CD4-positive, alpha-beta T cell (primary cell): ENCODE results near the gene VSTM2L. TPM values are rescaled to one million over a fixed set of nuclear protein-coding genes. Genes with fewer than 3 reads are reported as not detected.

Experiments
- ATAC-seq: fragments of 200-7000 bp; cut with Tn5 transposase; one replicate; pipeline ENCODE4 v1.10.0; 2022; ENCODE audit warnings: mild to moderate bottlenecking; ENCODE audit not compliant: poor library complexity
- CTCF ChIA-PET: fragments of 350-600 bp; sonication (Branson Sonifier 250); formaldehyde crosslinking; loops from one replicate; lab custom pipeline; 2021; ENCODE audit warnings: antibody characterized with exemption, inconsistent platforms; lab: Charles Lee
- POLR2A ChIA-PET: fragments of 350-600 bp; sonication (Branson Sonifier 250); formaldehyde crosslinking; loops from one replicate; lab custom pipeline; 2021; ENCODE audit warnings: antibody characterized with exemption, inconsistent platforms; lab: Charles Lee
- DNase-seq, 14 experiments: peaks; one replicate each; pipeline ENCODE4 v3.0.0-alpha.2; 2013 to 2020; ENCODE audit warnings: mixed read lengths in 2 of 14
- H3K27ac ChIP-seq, 2 donors: one replicate each; pipeline versions ENCODE4 v1.5.1 to v1.7.0; 2013; ENCODE audit warnings: low read length in 2 of 2, low read depth in 1 of 2, mild to moderate bottlenecking in 1 of 2
- H3K27me3 ChIP-seq, 2 experiments: 1 replicate in 1 of 2; 2 replicates in 1 of 2; pipeline versions ENCODE4 v1.6.1 to v1.7.0; 2013; ENCODE audit warnings: low read length in 2 of 2, control low read depth in 1 of 2, mild to moderate bottlenecking in 1 of 2, moderate library complexity in 1 of 2; ENCODE audit not compliant: insufficient read depth in 2 of 2, control insufficient read depth in 1 of 2
- H3K36me3 ChIP-seq: one replicate; pipeline ENCODE4 v1.6.1; 2013; ENCODE audit warnings: low read length, control low read depth; ENCODE audit not compliant: insufficient read depth
- H3K4me1 ChIP-seq: one replicate; pipeline ENCODE4 v1.6.1; 2013; ENCODE audit warnings: low read length, control low read depth; ENCODE audit not compliant: insufficient read depth
- H3K4me3 ChIP-seq: one replicate; pipeline ENCODE4 v1.5.1; 2013; ENCODE audit warnings: mild to moderate bottlenecking, low read length, moderate library complexity
- H3K9me3 ChIP-seq, 2 experiments: 1 replicate in 1 of 2; 2 replicates in 1 of 2; pipeline versions ENCODE4 v1.6.1 to v1.7.0; 2013; ENCODE audit warnings: low read length in 2 of 2, mild to moderate bottlenecking in 2 of 2, control low read depth in 1 of 2, moderate library complexity in 1 of 2; ENCODE audit not compliant: control insufficient read depth in 1 of 2, insufficient read depth in 1 of 2
- H3K27ac Mint-ChIP-seq: one replicate; pipeline ENCODE4 v1.8.0; 2020; ENCODE audit warnings: mixed read lengths
- H3K27me3 Mint-ChIP-seq: one replicate; pipeline ENCODE4 v1.8.0; 2021; ENCODE audit warnings: mixed read lengths
- H3K36me3 Mint-ChIP-seq: one replicate; pipeline ENCODE4 v1.8.0; 2021; ENCODE audit warnings: low read depth, mixed read lengths
- H3K4me1 Mint-ChIP-seq: one replicate; pipeline ENCODE4 v1.8.0; 2021; ENCODE audit warnings: low read depth, mixed read lengths
- H3K4me3 Mint-ChIP-seq: one replicate; pipeline ENCODE4 v1.8.0; 2020; ENCODE audit warnings: mild to moderate bottlenecking, mixed read lengths
- H3K9me3 Mint-ChIP-seq: one replicate; pipeline ENCODE4 v1.8.0; 2020; ENCODE audit warnings: mixed read lengths
- CTCF ChIP-seq: fragments of 200-600 bp; IDR thresholded peaks from one replicate; pipeline ENCODE4 v1.8.0; 2022; ENCODE audit warnings: antibody characterized with exemption, mild to moderate bottlenecking
- intact Hi-C, 2 experiments: fragments of 100-400 bp; cut with DNase I in 1 of 2; cut with micrococcal nuclease in 1 of 2; formaldehyde crosslinking; loops; one replicate each; pipeline versions ENCODE4 v1.15.1 to v1.9.0; 2023 to 2025; cut with DNase I, micrococcal nuclease
- total RNA-seq, 174 experiments: library from RNA in 2 of 174; stranded (reverse) in 2 of 174; gene quantifications; one replicate each; pipeline ENCODE4 v1.2.3 and lab custom pipeline; 2021 to 2026

The VSTM2L gene
- total RNA-seq, 2 experiments from 2014 or later: not detected

GRCh38 chr20:37919389-37920040, 16.6 kb downstream of the VSTM2L start:
- ATAC-seq: no peak
- ChIA-PET CTCF (no interaction called here), POLR2A (no interaction called here)
- H3K27ac Mint-ChIP-seq: no peak overlapping the region
- H3K4me3 ChIP-seq: no peak overlapping the region
- H3K4me1 ChIP-seq: peaks cover 8% of the 10 kb centered on the region
- intact Hi-C loops: no loop called here
- H3K27me3 Mint-ChIP-seq: peaks cover 37% of the 10 kb centered on the region
- H3K9me3 ChIP-seq: peaks cover 0 to 12% of the 10 kb centered on the region in 2 experiments
- TF ChIP-seq CTCF: no peak
- peaks cover 11% of the 10 kb centered on the region for H3K4me1 Mint-ChIP-seq
- no peaks in the 10 kb centered on the region for H3K9me3 Mint-ChIP-seq
- H3K27me3 ChIP-seq: peaks cover 0 to 12% of the 10 kb centered on the region in 2 experiments
- no peak overlapping the region for H3K4me3 Mint-ChIP-seq
- no peaks in the 10 kb centered on the region for H3K36me3 Mint-ChIP-seq
- H3K27ac ChIP-seq: no peak overlapping the region
- H3K36me3 ChIP-seq: no peaks in the 10 kb centered on the region
- DNase-seq: no peak

GRCh38 chr20:37920270-37920669, 17.3 kb downstream of the VSTM2L start:
- DNase-seq: no peak
- H3K4me3 Mint-ChIP-seq: no peak overlapping the region
- H3K27me3 Mint-ChIP-seq: peaks cover 33% of the 10 kb centered on the region
- intact Hi-C loops: no loop called here
- Histone ChIP-seq H3K36me3 (no peaks in the 10 kb centered on the region), H3K4me1 (peaks cover under 1% of the 10 kb centered on the region), H3K4me3 (no peak overlapping the region), H3K27ac (no peak overlapping the region), H3K9me3 (peaks cover 0 to 4% of the 10 kb centered on the region in 2 experiments), H3K27me3 (peaks cover 0 to 9% of the 10 kb centered on the region in 2 experiments)
- H3K27ac Mint-ChIP-seq: no peak overlapping the region
- no peak for ATAC-seq
- CTCF ChIA-PET: interaction anchor here (0.6 kb wide), 1 partner anchor 439 kb away, joined by 3 read pairs; no protein-coding TSS in a partner anchor
- peaks cover 4% of the 10 kb centered on the region for H3K4me1 Mint-ChIP-seq
- H3K9me3 Mint-ChIP-seq: no peaks in the 10 kb centered on the region
- TF ChIP-seq CTCF: no peak
- no peaks in the 10 kb centered on the region for H3K36me3 Mint-ChIP-seq
- POLR2A ChIA-PET: no interaction called here

GRCh38 chr20:37920679-37921322, 17.9 kb downstream of the VSTM2L start:
- H3K27ac Mint-ChIP-seq: no peak overlapping the region

More at GRCh38 chr20:37920679-37921322, 17.9 kb downstream of the VSTM2L start:
- Histone ChIP-seq H3K4me1 (no peaks in the 10 kb centered on the region), H3K36me3 (no peaks in the 10 kb centered on the region), H3K27ac (no peak overlapping the region), H3K27me3 (peaks cover 0 to 7% of the 10 kb centered on the region in 2 experiments), H3K9me3 (peaks cover 0 to 4% of the 10 kb centered on the region in 2 experiments), H3K4me3 (no peak overlapping the region)
- CTCF ChIA-PET: interaction anchor here (0.6 kb wide), 1 partner anchor 439 kb away, joined by 3 read pairs; no protein-coding TSS in a partner anchor
- POLR2A ChIA-PET: no interaction called here
- TF ChIP-seq CTCF: no peak
- peaks cover 2% of the 10 kb centered on the region for H3K4me1 Mint-ChIP-seq
- H3K9me3 Mint-ChIP-seq: no peaks in the 10 kb centered on the region
- no peak overlapping the region for H3K4me3 Mint-ChIP-seq
- intact Hi-C loops: no loop called here
- peaks cover 32% of the 10 kb centered on the region for H3K27me3 Mint-ChIP-seq
- H3K36me3 Mint-ChIP-seq: no peaks in the 10 kb centered on the region
- ATAC-seq: no peak
- DNase-seq: no peak
